K562 (cell line): ENCODE results near the gene COPS4. TPM values are rescaled to one million over a fixed set of nuclear protein-coding genes. Genes with fewer than 3 reads are reported as not detected.
A peak's percentile ranks its signal among the peaks of the same experiment; 100 is the strongest.

ENCODE experiments used
- CBFA2T3 ChIP-seq: fragments of 450-650 bp; IDR thresholded peaks from 2 replicates; pipeline ENCODE4 v1.6.1; 2017
- MAZ ChIP-seq, 2 experiments: fragments of 450-650 bp in 1 of 2; sonication (generic) in 1 of 2; formaldehyde crosslinking; IDR thresholded peaks in 1 of 2; conservative IDR thresholded peaks in 1 of 2; 2 replicates each; pipeline versions ENCODE4 v1.4.0 to v1.5.0; 2020; ENCODE audit warnings: mild to moderate bottlenecking in 1 of 2, missing genetic modification reagents in 1 of 2
- MXD1 ChIP-seq: fragments of 250-450 bp; sonication (Bioruptor Pico); IDR thresholded peaks from 2 replicates; pipeline ENCODE4 v1.8.0; 2021; ENCODE audit warnings: borderline replicate concordance, mild to moderate bottlenecking, moderate library complexity; ENCODE audit not compliant: poor library complexity, severe bottlenecking
- NFIC ChIP-seq: fragments of 450-650 bp; IDR thresholded peaks from 2 replicates; pipeline ENCODE4 v1.6.1; 2017; ENCODE audit warnings: mild to moderate bottlenecking, inconsistent platforms
- PPARD ChIP-seq: fragments of 250-450 bp; sonication (Bioruptor Pico); IDR thresholded peaks from 2 replicates; pipeline ENCODE4 v1.8.0; 2022; ENCODE audit warnings: inconsistent platforms, mild to moderate bottlenecking, moderate library complexity
- RAD21 ChIP-seq, 2 experiments: fragments of 250-450 bp in 1 of 2; fragments of 450-650 bp in 1 of 2; sonication (Bioruptor Pico) in 1 of 2; formaldehyde crosslinking in 1 of 2; IDR thresholded peaks in 1 of 2; conservative IDR thresholded peaks in 1 of 2; 2 replicates each; pipeline versions ENCODE4 v1.4.0 to v1.8.0; 2020 to 2022; ENCODE audit warnings: mild to moderate bottlenecking in 2 of 2, moderate library complexity in 1 of 2
- ZNF124 ChIP-seq: sonication (generic); formaldehyde crosslinking; IDR thresholded peaks from 2 replicates; pipeline ENCODE4 v1.8.1; 2022; ENCODE audit warnings: missing genetic modification reagents
- ZNF445 ChIP-seq: fragments of 250-450 bp; sonication (Bioruptor Pico); IDR thresholded peaks from 2 replicates; pipeline ENCODE4 v1.4.0; 2020; ENCODE audit warnings: low read depth, mild to moderate bottlenecking, moderate library complexity
- ZNF79 ChIP-seq: fragments of 250-450 bp; sonication (Bioruptor Pico); IDR thresholded peaks from 2 replicates; pipeline ENCODE4 v1.4.0; 2020; ENCODE audit warnings: low read depth, mild to moderate bottlenecking, moderate library complexity
- polyA plus RNA-seq, 8 experiments: library from polyadenylated mRNA; depleted of rRNA in 4 of 8; stranded (reverse) in 5 of 8; unstranded in 3 of 8; fragments of >200 nt; fragmentation: Nextera tagmentation in 2 of 8; fragmentation: Illumina TruSeq in 1 of 8; extraction: Ambion mirVana in 2 of 8; extraction: Trizol in 1 of 8; gene quantifications; 2 replicates each; pipeline versions ENCODE4 v1.2.1 to v1.2.3, GENCODE V29; 2011 to 2014; ENCODE audit warnings: inconsistent platforms in 1 of 8, missing spikeins in 1 of 8
- total RNA-seq, 7 experiments: library from RNA; depleted of rRNA in 6 of 7; stranded (reverse); fragments of >200 nt in 6 of 7; fragmentation: Illumina TruSeq in 2 of 7; extraction: Trizol in 2 of 7; gene quantifications; 2 replicates each; pipeline versions ENCODE4 v1.2.1 to v1.2.3, GENCODE V29; 2011 to 2021; ENCODE audit warnings: low replicate concordance in 1 of 7
- TF ChIP-seq, protein P1 (sequence below), 2 experiments: fragments of 450-650 bp in 1 of 2; sonication (generic) in 1 of 2; formaldehyde crosslinking in 1 of 2; IDR thresholded peaks; 2 replicates each; pipeline versions ENCODE4 v1.7.1 to v1.9.0; 2016 to 2022; ENCODE audit warnings: inconsistent platforms in 1 of 2, mild to moderate bottlenecking in 1 of 2, missing genetic modification reagents in 1 of 2

COPS4 gene
- total and polyA plus RNA-seq, 9 of the 15 experiments (the other 6 are each of a cell fraction or from before 2014, with no cell fraction given) = 44.7 to 180 (median 70.9) TPM

DNA sequence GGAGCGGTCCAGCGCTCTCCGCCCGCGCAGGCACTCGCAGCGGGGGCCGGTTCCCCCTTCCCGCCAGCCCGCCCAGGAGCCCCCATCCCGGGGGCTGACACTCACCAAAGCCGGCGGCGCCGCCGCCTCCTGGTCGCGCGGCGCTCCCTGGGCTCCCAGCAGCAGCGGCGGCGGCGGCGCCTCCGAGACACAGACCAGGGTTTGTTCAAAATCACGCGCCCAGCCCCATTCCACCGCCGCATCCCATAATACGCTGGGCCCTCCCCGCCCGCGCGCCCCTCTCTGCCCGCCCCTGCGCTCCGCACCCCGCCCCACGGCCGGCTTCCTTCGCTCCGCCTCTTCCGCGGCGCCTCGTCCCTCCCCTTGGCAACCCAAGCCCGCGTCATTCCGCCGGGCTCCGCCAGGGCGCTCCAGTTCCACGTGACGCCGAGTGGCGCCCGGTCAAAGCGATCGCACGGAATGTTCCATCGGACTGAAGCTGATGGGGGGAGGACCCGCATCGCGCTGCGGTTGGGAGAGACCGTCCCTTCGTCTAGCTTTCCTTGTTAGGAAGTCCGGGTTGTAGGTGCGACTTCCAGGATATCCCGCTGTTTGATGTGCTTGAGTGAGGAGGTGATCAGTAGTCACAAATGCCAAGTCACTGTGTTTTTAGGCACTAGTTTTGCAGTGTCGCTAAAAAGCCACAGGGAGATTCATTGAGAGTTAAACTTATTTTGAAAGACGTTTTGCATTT is 22.1 kb upstream of the COPS4 start (continued):
- TF ChIP-seq PPARD (CRISPR knock-in tag) = no peak
- peak; percentile 56 to 66 for TF ChIP-seq RAD21 (CRISPR knock-in tag; conservative IDR thresholded peaks at IDR 0.05 in 1 of 2, IDR thresholded peaks at IDR 0.05 in 1 of 2)
- TF ChIP-seq ZNF79 (CRISPR knock-in tag) = no peak
- no peak for TF ChIP-seq ZNF124 (CRISPR knock-in tag)
- TF ChIP-seq MXD1 (CRISPR knock-in tag) = no peak
- 0 out of 2 replicates have a peak, but pooled peaks have one; percentile 15 for TF ChIP-seq NFIC
- TF ChIP-seq, protein P1, sequence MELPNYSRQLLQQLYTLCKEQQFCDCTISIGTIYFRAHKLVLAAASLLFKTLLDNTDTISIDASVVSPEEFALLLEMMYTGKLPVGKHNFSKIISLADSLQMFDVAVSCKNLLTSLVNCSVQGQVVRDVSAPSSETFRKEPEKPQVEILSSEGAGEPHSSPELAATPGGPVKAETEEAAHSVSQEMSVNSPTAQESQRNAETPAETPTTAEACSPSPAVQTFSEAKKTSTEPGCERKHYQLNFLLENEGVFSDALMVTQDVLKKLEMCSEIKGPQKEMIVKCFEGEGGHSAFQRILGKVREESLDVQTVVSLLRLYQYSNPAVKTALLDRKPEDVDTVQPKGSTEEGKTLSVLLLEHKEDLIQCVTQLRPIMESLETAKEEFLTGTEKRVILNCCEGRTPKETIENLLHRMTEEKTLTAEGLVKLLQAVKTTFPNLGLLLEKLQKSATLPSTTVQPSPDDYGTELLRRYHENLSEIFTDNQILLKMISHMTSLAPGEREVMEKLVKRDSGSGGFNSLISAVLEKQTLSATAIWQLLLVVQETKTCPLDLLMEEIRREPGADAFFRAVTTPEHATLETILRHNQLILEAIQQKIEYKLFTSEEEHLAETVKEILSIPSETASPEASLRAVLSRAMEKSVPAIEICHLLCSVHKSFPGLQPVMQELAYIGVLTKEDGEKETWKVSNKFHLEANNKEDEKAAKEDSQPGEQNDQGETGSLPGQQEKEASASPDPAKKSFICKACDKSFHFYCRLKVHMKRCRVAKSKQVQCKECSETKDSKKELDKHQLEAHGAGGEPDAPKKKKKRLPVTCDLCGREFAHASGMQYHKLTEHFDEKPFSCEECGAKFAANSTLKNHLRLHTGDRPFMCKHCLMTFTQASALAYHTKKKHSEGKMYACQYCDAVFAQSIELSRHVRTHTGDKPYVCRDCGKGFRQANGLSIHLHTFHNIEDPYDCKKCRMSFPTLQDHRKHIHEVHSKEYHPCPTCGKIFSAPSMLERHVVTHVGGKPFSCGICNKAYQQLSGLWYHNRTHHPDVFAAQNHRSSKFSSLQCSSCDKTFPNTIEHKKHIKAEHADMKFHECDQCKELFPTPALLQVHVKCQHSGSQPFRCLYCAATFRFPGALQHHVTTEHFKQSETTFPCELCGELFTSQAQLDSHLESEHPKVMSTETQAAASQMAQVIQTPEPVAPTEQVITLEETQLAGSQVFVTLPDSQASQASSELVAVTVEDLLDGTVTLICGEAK (IDR thresholded peaks at IDR 0.05) = peak; percentile 68; the same call in 1 of the 2 replicates
- TF ChIP-seq, protein P1 (CRISPR knock-in tag; IDR thresholded peaks at IDR 0.05) = no peak
- no peak for TF ChIP-seq ZNF445 (CRISPR knock-in tag)
- peak; percentile 30; the same call in 1 of the 2 replicates for TF ChIP-seq CBFA2T3
- TF ChIP-seq MAZ (CRISPR knock-in tag; conservative IDR thresholded peaks at IDR 0.05 in 1 of 2, IDR thresholded peaks at IDR 0.05 in 1 of 2) = peak; percentile 65 to 94; a peak in 3 of 4 replicates
